GM21423 (cell line): ENCODE data around the gene ZNF764.
A peak's percentile ranks its signal among the peaks of the same experiment; 100 is the strongest.

Experiments
- ATAC-seq: cut with Tn5 transposase; IDR thresholded peaks from one replicate; pipeline ENCODE4 v1.9.1; 2021; ENCODE audit warnings: mild to moderate bottlenecking, moderate library complexity; ENCODE audit not compliant: unreplicated experiment

Gene ZNF764

DNA sequence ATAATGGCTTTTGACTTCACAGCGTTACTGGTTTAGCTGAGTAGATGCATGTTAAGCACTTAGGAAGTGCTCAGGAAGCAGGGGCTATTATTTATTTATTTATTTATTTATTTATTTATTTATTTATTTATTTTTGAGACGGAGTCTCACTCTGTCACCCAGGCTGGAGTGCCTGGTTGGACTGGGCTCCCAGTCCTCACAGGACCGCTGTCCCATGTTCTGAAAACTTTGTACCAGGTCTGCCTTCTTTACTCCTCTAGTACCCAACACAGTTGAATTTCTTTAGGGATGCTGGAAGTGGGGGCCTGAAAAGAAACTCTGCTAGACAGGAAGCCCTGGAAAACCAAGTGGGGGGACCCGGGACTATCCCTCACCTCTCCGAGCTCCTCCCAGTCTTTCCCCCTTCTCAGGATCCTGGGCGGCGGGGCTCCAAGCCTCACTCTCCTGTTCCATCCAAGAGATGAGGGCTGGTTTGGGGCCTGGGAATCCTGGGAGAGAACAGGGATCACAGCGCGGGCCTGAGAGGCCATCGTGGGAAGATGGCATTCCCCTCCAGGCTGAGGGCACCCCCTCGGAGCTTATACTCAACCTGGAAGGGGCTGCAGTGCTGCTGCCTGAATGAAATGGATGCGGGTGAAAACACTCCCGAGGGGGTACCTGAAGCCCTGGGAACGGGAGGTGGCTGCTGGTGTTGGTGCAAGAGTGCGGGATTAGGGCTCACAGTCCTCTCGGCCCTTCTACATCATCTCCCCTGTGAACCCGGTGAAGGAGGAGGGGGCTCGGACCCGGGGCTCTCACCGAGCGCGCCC is 12.7 kb upstream of the ZNF764 start:
- ATAC-seq: no peak

- ATAC-seq: no peak
These were observed 11.8 kb upstream of the ZNF764 start for GRCh38 chr16:30569746-30570635.

GRCh38 chr16:30569281-30569680 is 11.1 kb upstream of the ZNF764 start:
- no peak for ATAC-seq

GRCh38 chr16:30567991-30568638 is 9.9 kb upstream of the ZNF764 start:
- ATAC-seq: peak; percentile 31

GRCh38 chr16:30567160-30567990 is 9.2 kb upstream of the ZNF764 start:
- ATAC-seq: no peak

DNA sequence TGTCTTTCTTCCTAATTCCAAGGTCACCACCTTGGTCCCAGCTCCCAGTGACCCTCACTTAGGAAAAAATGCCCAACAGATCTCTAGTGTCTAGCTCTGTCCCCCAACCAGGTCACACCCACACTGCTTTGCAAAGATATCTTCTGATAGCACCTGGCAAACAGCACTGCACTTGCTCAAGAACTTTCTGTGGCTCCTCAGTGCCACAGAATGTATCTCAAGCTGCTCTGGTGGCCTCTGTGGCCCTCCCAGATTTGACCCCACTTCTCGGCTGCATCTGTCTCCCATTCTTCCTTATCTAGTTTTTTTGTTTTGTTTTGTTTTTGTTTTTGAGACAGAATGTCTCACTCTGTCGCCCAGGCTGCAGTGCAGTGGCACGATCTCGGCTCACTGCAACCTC is 8.4 kb upstream of the ZNF764 start:
- no peak for ATAC-seq

DNA sequence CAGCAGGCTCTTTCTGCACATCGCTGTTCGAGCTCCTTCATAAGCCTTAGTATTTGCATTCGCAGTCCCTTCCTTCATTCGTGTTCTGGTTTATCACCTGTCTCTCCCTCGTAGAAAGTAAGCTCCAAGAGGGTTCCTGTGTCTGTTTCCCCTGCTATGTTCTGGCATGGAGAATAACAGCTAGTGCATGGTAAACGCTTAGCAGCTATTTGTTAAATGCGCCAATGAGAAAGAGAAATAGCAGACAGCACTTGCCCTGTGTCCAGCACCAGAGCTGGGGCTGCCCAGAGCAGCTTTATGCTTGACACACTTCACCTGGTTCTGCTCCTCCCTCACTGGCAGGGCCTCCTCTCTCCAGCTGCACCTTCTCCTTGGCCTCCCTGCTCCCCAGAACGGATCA is 7.8 kb upstream of the ZNF764 start:
- no peak for ATAC-seq

GRCh38 chr16:30565526-30565925 is 7.4 kb upstream of the ZNF764 start:
- no peak for ATAC-seq

- no peak for ATAC-seq
These were observed 3.8 kb upstream of the ZNF764 start for GRCh38 chr16:30562021-30562420.

GRCh38 chr16:30561089-30561816 is 3.1 kb upstream of the ZNF764 start:
- ATAC-seq: no peak

- no peak for ATAC-seq
These were observed 1.5 kb upstream of the ZNF764 start for GRCh38 chr16:30559690-30560089.

DNA sequence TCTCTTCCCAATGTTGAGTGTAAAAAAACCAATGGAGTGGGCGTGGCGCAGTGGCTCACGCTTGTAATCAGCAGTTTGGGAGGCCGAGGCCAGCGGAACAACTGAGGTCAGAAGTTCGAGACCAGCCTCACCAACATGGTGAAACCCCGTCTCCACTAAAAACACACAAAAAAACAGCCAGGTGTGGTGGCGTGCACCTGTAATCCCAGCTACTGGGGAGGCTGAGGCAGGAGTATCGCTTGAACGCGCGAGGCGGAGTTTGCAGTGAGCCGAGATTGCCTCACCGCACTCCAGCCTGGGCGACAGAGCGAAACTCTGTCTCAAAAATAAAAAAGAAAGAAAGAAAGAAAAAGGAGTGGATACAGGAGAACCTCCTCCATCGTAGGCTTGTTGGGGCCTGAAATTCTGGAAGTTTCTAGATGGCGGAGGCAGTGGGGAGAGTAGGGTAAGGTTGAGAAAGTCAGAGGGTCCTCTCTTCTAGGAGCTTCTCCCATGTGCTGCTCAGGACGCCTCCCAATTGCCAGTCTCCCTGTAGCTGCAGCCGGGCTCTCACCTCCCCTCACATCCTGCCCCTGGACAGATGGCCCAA is 709 bp upstream of the ZNF764 start:
- ATAC-seq: no peak

DNA sequence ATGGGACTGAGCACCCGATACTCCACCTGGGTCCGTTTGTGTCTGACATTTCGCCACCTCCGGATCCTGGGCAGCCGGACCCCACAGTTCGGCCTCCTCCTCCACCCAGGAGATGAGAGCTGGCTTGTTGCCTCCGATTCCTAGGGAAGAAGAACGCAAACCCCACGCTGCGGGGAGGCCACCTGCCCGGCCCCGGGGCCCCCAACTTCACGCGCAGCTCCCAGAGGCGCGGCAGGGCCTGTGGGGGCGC is 542 bp downstream of the ZNF764 start:
- ATAC-seq: peak; percentile 15

DNA sequence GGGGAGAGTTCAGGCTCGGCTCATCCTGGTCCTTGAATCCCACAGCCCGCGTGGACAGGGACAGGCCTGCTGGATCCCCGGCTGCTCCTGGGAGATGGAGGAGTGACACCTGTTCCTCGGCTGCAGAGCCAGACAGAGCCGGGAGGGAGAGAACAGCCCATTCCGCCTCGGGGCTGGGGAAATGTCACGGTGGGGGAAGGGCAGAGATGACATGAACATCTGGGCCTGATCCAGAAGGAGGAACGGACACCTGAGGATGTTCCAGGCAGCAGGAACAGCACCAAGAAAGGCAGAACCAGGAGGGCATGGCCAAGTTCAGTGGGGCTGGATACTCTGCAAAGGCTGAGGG is 2.1 kb downstream of the ZNF764 start:
- ATAC-seq: no peak

- ATAC-seq: no peak
These were observed 2.7 kb downstream of the ZNF764 start for GRCh38 chr16:30555315-30556124.

DNA sequence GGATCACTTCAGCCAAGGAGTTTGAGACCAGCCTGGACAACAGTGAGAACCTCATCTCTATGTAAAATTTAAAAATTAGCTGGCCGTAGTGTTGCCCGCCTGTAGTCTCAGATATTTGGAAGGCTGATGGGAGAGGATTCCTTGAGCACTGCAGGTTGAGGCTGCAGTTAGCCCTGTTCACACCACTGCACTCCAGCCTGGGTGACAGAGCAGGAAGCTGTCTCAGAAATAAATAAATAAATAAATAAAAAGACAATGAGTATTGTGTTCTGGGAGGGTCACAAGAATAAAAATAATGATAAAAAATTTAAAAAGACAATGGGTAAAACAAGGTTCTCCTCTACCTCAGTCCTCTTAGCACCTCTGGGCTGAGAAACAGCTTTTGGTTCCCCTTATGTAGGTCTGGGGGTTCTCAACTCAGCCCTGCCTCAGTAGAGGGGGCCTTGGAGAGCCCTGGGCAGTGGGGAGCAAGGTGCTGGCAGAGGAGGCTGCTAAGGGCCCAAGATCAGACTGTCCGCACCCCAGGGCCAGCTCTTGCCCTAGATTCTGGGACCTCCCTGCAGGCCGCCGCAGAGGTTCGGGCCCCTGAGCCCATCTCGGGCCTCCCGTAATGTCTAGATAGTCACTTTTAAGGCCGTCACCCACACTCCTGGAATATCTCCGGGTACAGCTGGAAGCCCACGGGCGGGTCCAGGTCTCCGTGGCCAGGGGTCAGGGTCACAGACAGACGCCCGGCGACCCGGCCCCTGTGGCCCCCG is 3.4 kb downstream of the ZNF764 start:
- ATAC-seq: no peak

DNA sequence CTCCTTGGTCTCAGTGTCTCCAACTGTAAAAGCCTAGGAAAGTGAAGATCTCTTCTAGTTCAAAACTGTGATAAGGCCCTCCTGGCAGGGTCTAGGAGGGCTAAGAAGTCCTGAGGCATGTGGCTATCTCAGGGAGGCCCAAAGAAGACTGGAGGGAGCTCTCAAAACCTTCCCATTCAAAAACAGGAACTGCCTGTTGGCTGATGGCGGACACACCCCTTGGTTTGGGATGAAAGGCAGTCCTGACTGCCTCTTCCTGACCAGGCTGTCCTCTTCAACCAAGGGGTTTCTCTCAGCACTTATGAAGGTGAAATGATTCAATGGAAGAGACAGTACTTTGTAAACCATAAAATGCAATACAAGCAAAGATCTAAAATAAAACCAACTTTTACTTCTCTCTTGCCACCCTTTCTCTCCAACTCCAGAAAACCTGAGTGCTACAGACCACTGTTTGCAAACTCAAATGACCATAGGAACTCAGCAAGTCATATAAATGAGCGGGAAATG is 4.7 kb downstream of the ZNF764 start:
- ATAC-seq: no peak

DNA sequence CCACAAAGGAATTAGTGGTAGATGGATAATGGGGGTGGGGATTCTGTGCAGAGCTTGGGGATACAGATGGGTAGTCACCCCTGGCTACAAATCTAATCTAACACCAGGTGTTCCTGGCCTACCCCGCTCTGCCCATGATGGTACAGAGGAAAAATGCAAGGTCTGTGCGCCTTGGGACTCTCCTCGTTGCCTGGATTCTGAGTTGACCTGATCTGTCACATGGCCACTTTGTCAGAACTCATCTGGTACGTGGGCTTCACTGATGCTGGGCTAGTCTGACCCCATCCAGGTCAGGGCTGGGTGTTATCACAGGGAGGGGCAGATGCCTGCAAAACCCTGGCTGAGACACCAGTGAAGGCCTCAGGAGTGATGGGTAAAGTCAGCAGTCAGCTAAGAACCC is 5.2 kb downstream of the ZNF764 start:
- ATAC-seq: no peak
